Measurements from ENCODE around the gene ORC3. TPM values are rescaled to one million over a fixed set of nuclear protein-coding genes. Genes with fewer than 3 reads are reported as not detected.

The ORC3 gene
- total and polyA plus RNA-seq, 2 of the 4 experiments (the other 2 are of a cell fraction), result 22.3 to 30.6 TPM

- Histone ChIP-seq H3K9me3 (ENCODE audit: control insufficient read depth, insufficient read depth, low read length) (no peaks in the 10 kb centered on the region), H3K9ac (ENCODE audit: low read depth, low read length) (no peak overlapping the region), H3K4me2 (ENCODE audit: low read depth, low read length) (no peak overlapping the region), H3K23ac (ENCODE audit: low read depth, low read length) (no peak overlapping the region), H3K27me3 (ENCODE audit: control insufficient read depth, insufficient read depth, low read length) (no peaks in the 10 kb centered on the region), H2AFZ (replicated peaks; ENCODE audit: low read length, poor library complexity) (no peak overlapping the region), H4K91ac (ENCODE audit: insufficient read depth, low read depth, low read length) (no peak overlapping the region), H3K14ac (replicated peaks; ENCODE audit: low read depth, low read length) (no peak overlapping the region), H2AK5ac (ENCODE audit: low read depth, low read length) (no peak overlapping the region), H3K36me3 (ENCODE audit: control insufficient read depth, insufficient read depth, low read length) (peaks cover 4% of the 10 kb centered on the region), H2BK15ac (ENCODE audit: low read depth, low read length) (no peak overlapping the region), H4K20me1 (ENCODE audit: insufficient read depth, low read length) (no peaks in the 10 kb centered on the region), H4K8ac (ENCODE audit: low read depth in 2 of 2, low read length in 2 of 2) (no peak overlapping the region), H3K4me1 (ENCODE audit: control insufficient read depth, insufficient read depth, low read length) (peaks cover 4% of the 10 kb centered on the region), H3K9me1 (ENCODE audit: insufficient read depth, low read length) (no peaks in the 10 kb centered on the region), H3K79me1 (ENCODE audit: low read depth in 1 of 2, low read length in 2 of 2) (no peaks in the 10 kb centered on the region; a peak in 3 of 4 replicates), H2BK120ac (ENCODE audit: low read depth, low read length) (no peak overlapping the region), H3K4me3 (ENCODE audit: insufficient read depth, low read depth, low read length) (no peak overlapping the region), H3K27ac (ENCODE audit: insufficient read depth, low read length) (no peak overlapping the region), H3K4ac (ENCODE audit: low read depth, low read length) (no peak overlapping the region), H2BK20ac (ENCODE audit: low read depth, low read length) (no peak overlapping the region), H4K5ac (ENCODE audit: low read depth, low read length) (no peak overlapping the region), H3K18ac (ENCODE audit: low read depth, low read length) (no peak overlapping the region), H2AK9ac (replicated peaks; ENCODE audit: low read depth, low read length, poor library complexity) (no peak overlapping the region), H2BK5ac (ENCODE audit: low read depth, low read length, poor library complexity, severe bottlenecking) (no peak overlapping the region), H3K56ac (ENCODE audit: extremely low read depth, insufficient read depth, low read length) (no peak overlapping the region)
- intact Hi-C loops (cut with micrococcal nuclease) (no loop called here), in situ Hi-C loops (cut with MboI; ENCODE audit: low sequenced_read_pairs) (no loop called here), dilution Hi-C loops (cut with HindIII; ENCODE audit: low sequenced_read_pairs, unreplicated experiment) (no loop called here)
- no TSS peak for BruUV-seq (replicated peaks)
- peak; percentile 31 for DNase-seq
- TF ChIP-seq RFX5 (IDR thresholded peaks at IDR 0.05; ENCODE audit: low read depth, low read length), result no peak
- TF ChIP-seq MAFK (IDR thresholded peaks at IDR 0.05; ENCODE audit: low read depth, low read length), result peak; percentile 4; the same call in 1 of the 2 replicates
- peak; percentile 56; the same call in 1 of the 2 replicates for TF ChIP-seq CEBPB (IDR thresholded peaks at IDR 0.05; ENCODE audit: low read depth, low read length)
- CTCF ChIA-PET, result no interaction called here
- POLR2A ChIA-PET (ENCODE audit: unreplicated experiment), result no interaction called here
- no peak for ATAC-seq (ENCODE audit: low read depth)
Measured at GRCh38 chr6:87628881-87629280, 38.9 kb downstream of the ORC3 start.

Measured in IMR-90 (cell line).